NB4 (cell line): ENCODE results near the gene AGXT.
A peak's percentile ranks its signal among the peaks of the same experiment; 100 is the strongest.

ENCODE experiments used
- DNase-seq: peaks from one replicate; pipeline ENCODE4 v3.0.0; 2010; ENCODE audit warnings: low read depth
- H3K4me3 ChIP-seq: one replicate; pipeline ENCODE4 v1.5.1; 2011; ENCODE audit warnings: mild to moderate bottlenecking, low read depth, low read length, moderate library complexity
- MYC ChIP-seq: IDR thresholded peaks from 2 replicates; pipeline ENCODE4 v1.6.1; 2011; ENCODE audit warnings: low read depth, low read length
- POLR2A ChIP-seq: IDR thresholded peaks from 2 replicates; pipeline ENCODE4 v1.6.1; 2011; ENCODE audit warnings: mild to moderate bottlenecking; ENCODE audit not compliant: insufficient read length; ENCODE audit errors: extremely low read depth
- TF ChIP-seq, protein P1 (sequence below): IDR thresholded peaks from 2 replicates; pipeline ENCODE4 v1.6.1; 2011; ENCODE audit warnings: low read depth, low read length
- TF ChIP-seq, protein P2 (sequence below): IDR thresholded peaks from one replicate; pipeline ENCODE4 v1.5.1; 2012; ENCODE audit warnings: low read depth, low read length

Gene AGXT

DNA sequence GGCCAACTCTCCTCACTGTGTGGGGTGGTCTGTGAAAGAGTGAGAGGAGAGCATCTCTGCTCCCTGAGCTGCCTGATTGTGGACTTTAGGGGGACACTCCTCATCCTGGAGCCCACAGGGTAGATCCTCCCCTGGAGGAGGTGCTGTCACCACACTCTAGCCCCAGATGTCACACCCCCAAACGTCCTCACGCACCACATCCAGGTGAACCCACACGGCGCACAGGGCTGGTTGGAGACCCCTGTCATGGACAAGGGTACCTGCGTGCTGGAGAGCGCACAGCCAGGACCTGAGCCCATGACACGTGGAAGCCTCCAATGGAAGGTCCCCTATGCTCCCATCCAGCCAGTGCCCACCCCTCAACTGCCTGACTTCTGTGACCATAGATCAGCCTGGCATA, 10.5 kb downstream of the AGXT start:
- no peak for DNase-seq
- H3K4me3 ChIP-seq = no peak overlapping the region
- TF ChIP-seq, protein P1, sequence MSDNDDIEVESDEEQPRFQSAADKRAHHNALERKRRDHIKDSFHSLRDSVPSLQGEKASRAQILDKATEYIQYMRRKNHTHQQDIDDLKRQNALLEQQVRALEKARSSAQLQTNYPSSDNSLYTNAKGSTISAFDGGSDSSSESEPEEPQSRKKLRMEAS = no peak
- TF ChIP-seq, protein P2, sequence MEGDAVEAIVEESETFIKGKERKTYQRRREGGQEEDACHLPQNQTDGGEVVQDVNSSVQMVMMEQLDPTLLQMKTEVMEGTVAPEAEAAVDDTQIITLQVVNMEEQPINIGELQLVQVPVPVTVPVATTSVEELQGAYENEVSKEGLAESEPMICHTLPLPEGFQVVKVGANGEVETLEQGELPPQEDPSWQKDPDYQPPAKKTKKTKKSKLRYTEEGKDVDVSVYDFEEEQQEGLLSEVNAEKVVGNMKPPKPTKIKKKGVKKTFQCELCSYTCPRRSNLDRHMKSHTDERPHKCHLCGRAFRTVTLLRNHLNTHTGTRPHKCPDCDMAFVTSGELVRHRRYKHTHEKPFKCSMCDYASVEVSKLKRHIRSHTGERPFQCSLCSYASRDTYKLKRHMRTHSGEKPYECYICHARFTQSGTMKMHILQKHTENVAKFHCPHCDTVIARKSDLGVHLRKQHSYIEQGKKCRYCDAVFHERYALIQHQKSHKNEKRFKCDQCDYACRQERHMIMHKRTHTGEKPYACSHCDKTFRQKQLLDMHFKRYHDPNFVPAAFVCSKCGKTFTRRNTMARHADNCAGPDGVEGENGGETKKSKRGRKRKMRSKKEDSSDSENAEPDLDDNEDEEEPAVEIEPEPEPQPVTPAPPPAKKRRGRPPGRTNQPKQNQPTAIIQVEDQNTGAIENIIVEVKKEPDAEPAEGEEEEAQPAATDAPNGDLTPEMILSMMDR = no peak
- no peak for TF ChIP-seq POLR2A
- no peak for TF ChIP-seq MYC

DNA sequence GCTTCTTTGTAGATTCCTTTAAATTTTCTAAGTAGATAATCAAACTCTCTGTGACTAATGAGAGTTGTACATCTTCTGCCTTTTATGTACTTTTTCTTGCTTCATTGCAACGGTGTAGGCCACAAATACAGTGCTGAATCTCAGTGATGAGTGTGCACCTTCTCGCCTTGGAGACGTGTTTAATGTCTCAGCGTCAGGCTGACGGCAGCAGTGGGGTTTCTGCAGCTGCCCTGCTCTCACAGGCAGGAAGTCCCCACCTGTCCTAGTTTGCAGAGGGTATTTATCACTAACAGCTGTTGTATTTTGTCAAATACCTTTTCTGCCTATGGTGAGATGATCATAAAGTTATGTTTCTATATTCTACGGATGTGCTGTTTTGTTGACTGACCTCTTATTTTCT, 13.3 kb downstream of the AGXT start:
- TF ChIP-seq MYC (no peak), POLR2A (no peak)
- TF ChIP-seq, protein P1 = no peak
- TF ChIP-seq, protein P2 = no peak
- no peak for DNase-seq
- H3K4me3 ChIP-seq = no peak overlapping the region

DNA sequence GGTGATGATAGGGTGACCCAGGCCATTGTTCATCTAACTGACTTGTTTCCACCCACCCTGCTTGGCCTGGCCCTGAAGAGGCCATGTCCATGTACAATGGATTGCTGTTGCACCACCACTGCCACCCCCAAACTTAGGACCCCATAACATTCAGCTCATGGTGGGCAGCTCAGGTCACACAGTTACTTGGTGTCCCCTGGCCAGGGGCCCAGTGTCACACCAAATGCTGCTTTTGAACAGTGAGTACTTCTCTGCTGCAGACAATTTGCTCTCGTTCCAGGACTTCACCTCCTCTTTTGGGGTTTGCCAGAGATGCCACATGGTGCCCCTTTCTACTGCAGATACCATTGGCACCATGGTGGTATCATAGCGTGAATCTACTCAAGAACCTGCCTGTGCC, 15.6 kb downstream of the AGXT start:
- H3K4me3 ChIP-seq = no peak overlapping the region
- TF ChIP-seq, protein P1 = no peak
- no peak for TF ChIP-seq MYC
- DNase-seq = no peak

DNA sequence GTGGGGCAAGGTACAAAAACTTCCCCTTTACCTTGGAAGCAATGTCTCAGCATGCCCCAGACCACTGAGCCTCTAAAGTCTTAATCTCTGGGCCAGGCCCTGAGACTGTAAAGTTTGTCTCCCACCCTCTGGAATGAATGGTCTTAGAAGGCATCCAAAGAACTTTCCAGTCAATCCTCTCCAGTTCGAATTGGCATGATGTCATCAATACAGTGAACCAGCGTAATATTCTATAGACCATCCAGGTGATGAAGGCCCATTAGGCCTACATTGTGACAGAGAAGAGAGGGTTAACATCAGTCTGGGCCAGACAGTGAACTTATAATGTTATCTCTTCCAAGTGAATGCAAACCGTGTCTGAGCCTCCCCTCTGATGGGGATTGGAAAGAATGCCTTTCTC, 16.1 kb downstream of the AGXT start:
- TF ChIP-seq, protein P1 = no peak
- TF ChIP-seq, protein P2 = no peak
- no peak for TF ChIP-seq MYC
- TF ChIP-seq POLR2A = no peak
- H3K4me3 ChIP-seq = no peak overlapping the region
- DNase-seq = no peak

DNA sequence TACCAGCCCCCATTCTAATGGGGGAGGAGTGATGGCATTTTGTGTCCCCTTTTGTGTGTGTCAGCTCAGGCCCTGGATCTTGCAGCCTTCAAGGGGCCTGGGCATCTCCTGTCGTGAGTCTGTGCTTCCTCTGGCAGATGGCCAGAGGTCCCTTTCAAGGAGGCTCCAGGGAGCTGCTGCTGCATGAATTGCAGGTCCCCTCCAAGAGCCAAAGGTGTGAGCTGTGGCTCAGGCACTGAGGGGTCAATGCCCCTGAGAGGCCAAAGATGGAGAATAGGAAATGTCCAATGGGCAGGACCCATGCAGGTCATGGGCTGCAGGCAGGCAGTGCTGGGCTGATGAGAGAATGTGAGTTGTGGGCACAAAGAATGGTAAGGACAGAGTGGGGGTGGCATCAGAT, 16.9 kb downstream of the AGXT start:
- DNase-seq = no peak
- H3K4me3 ChIP-seq = no peak overlapping the region
- TF ChIP-seq POLR2A (no peak), MYC (no peak)
- TF ChIP-seq, protein P1 = no peak
- TF ChIP-seq, protein P2 = no peak

DNA sequence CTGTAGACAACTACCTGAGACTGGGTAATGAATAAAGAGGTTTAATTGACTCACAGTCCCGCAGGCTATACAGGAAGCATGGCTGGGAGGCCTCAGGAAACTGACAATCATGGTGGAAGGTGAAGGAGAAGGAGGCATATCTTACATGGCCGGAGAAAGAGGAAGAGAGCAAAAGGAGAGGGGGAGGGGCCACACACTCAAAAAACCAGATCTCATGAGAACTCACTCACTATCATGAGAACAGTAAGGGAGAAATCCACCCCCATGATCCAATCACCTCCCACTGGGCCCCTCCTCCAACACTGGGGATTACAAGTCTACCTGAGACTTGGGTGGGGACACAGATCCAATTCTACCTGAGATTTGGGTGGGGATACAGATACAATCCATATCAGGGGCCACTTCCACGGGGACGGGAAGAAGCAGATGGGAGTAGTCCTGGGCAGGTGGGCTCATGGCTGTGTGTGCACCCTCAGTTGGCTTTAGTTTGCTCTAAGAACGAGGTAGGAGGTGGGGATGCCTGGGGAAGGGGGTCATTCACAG, 17.5 kb downstream of the AGXT start:
- peak; percentile 58 for DNase-seq

More for the DNA sequence above, 17.5 kb downstream of the AGXT start:
- H3K4me3 ChIP-seq = no peak overlapping the region
- TF ChIP-seq MYC = no peak
- TF ChIP-seq, protein P1 = no peak
- TF ChIP-seq POLR2A = no peak
- TF ChIP-seq, protein P2 = no peak
